ENCODE results near the gene SORCS2. TPM values are rescaled to one million over a fixed set of nuclear protein-coding genes. Genes with fewer than 3 reads are reported as not detected.

Gene SORCS2
- total RNA-seq, 2 donors from 2014 or later, result 0.54 to 0.74 TPM

- no peaks in the 10 kb centered on the region for H3K9me3 ChIP-seq
- H3K4me3 ChIP-seq, result no peak overlapping the region
- H3K27me3 ChIP-seq, result no peaks in the 10 kb centered on the region
- no peak for DNase-seq
- no peak for TF ChIP-seq CTCF (IDR thresholded peaks at IDR 0.05)
- no peak overlapping the region for H3K9ac ChIP-seq (ENCODE audit: low read depth in 2 of 2, low read length in 2 of 2)
- intact Hi-C loops (cut with DNase I), result no loop called here
- no peaks in the 10 kb centered on the region for H3K36me3 ChIP-seq
- no peak overlapping the region for H3K27ac ChIP-seq
- no peaks in the 10 kb centered on the region for H3K4me1 ChIP-seq
These were observed 11.4 kb upstream of the SORCS2 start for GRCh38 chr4:7180938-7181337.

GRCh38 chr4:7182616-7183015, 9.7 kb upstream of the SORCS2 start:
- H3K4me1 ChIP-seq, result no peaks in the 10 kb centered on the region
- H3K4me3 ChIP-seq, result no peak overlapping the region
- no peaks in the 10 kb centered on the region for H3K9me3 ChIP-seq
- H3K27me3 ChIP-seq, result no peaks in the 10 kb centered on the region
- H3K36me3 ChIP-seq, result no peaks in the 10 kb centered on the region
- no peak for TF ChIP-seq CTCF (IDR thresholded peaks at IDR 0.05)
- H3K9ac ChIP-seq (ENCODE audit: low read depth in 2 of 2, low read length in 2 of 2), result no peak overlapping the region
- H3K27ac ChIP-seq, result no peak overlapping the region
- intact Hi-C loops (cut with DNase I), result no loop called here
- DNase-seq, result no peak

GRCh38 chr4:7183161-7183560, 9.2 kb upstream of the SORCS2 start:
- intact Hi-C loops (cut with DNase I), result no loop called here
- no peak for DNase-seq
- H3K27me3 ChIP-seq, result no peaks in the 10 kb centered on the region
- no peaks in the 10 kb centered on the region for H3K4me1 ChIP-seq
- no peak overlapping the region for H3K4me3 ChIP-seq
- H3K27ac ChIP-seq, result no peak overlapping the region
- no peaks in the 10 kb centered on the region for H3K36me3 ChIP-seq
- H3K9me3 ChIP-seq, result no peaks in the 10 kb centered on the region
- TF ChIP-seq CTCF (IDR thresholded peaks at IDR 0.05), result no peak
- H3K9ac ChIP-seq (ENCODE audit: low read depth in 2 of 2, low read length in 2 of 2), result no peak overlapping the region

- Histone ChIP-seq H3K9ac (ENCODE audit: low read depth in 2 of 2, low read length in 2 of 2) (no peak overlapping the region), H3K27ac (no peak overlapping the region), H3K9me3 (no peaks in the 10 kb centered on the region), H3K4me3 (no peak overlapping the region), H3K27me3 (no peaks in the 10 kb centered on the region), H3K4me1 (no peaks in the 10 kb centered on the region), H3K36me3 (no peaks in the 10 kb centered on the region)
- DNase-seq, result no peak
- no peak for TF ChIP-seq CTCF (IDR thresholded peaks at IDR 0.05)
- intact Hi-C loops (cut with DNase I), result no loop called here
These were observed 8.4 kb upstream of the SORCS2 start for GRCh38 chr4:7183780-7184460.

- Histone ChIP-seq H3K9me3 (no peaks in the 10 kb centered on the region), H3K27me3 (no peaks in the 10 kb centered on the region), H3K27ac (no peak overlapping the region), H3K4me1 (no peaks in the 10 kb centered on the region), H3K36me3 (no peaks in the 10 kb centered on the region), H3K9ac (ENCODE audit: low read depth in 2 of 2, low read length in 2 of 2) (no peak overlapping the region), H3K4me3 (no peak overlapping the region)
- intact Hi-C loops (cut with DNase I), result loop anchor here (5.0 kb wide), 1 partner anchor 33 kb away; no protein-coding TSS in a partner anchor
- no peak for TF ChIP-seq CTCF (IDR thresholded peaks at IDR 0.05)
- DNase-seq, result no peak
These were observed 6.8 kb upstream of the SORCS2 start for GRCh38 chr4:7185487-7186030.
